GM12892 (cell line): ENCODE measurements around the gene CTXN3.

Experiments
- POLR2A ChIP-seq: IDR thresholded peaks from 2 replicates; pipeline ENCODE4 v1.6.1; 2011; ENCODE audit warnings: low read depth, low read length, control low read depth
- POLR2AphosphoS5 ChIP-seq: IDR thresholded peaks from 2 replicates; pipeline ENCODE4 v1.6.1; 2011; ENCODE audit warnings: low read depth, low read length, control low read depth
- TAF1 ChIP-seq: IDR thresholded peaks from 2 replicates; pipeline ENCODE4 v1.6.1; 2011; ENCODE audit warnings: low read depth, mild to moderate bottlenecking, control low read depth, low read length, borderline replicate concordance

- TF ChIP-seq POLR2A (no peak), TAF1 (no peak), POLR2AphosphoS5 (no peak)
Observed at GRCh38 chr5:127621601-127622325, 27.1 kb upstream of the CTXN3 start.
